ENCODE measurements around the gene DDX39B. TPM values are rescaled to one million over a fixed set of nuclear protein-coding genes. Genes with fewer than 3 reads are reported as not detected.
A peak's percentile ranks its signal among the peaks of the same experiment; 100 is the strongest.
"Not testable (repeated sequence)": the region's sequence is repeated elsewhere in the genome, so short reads cannot be mapped to it uniquely, and the experiment has no call there.

DDX39B gene
- total RNA-seq, 1 donor from 2014 or later = 294 TPM

DNA sequence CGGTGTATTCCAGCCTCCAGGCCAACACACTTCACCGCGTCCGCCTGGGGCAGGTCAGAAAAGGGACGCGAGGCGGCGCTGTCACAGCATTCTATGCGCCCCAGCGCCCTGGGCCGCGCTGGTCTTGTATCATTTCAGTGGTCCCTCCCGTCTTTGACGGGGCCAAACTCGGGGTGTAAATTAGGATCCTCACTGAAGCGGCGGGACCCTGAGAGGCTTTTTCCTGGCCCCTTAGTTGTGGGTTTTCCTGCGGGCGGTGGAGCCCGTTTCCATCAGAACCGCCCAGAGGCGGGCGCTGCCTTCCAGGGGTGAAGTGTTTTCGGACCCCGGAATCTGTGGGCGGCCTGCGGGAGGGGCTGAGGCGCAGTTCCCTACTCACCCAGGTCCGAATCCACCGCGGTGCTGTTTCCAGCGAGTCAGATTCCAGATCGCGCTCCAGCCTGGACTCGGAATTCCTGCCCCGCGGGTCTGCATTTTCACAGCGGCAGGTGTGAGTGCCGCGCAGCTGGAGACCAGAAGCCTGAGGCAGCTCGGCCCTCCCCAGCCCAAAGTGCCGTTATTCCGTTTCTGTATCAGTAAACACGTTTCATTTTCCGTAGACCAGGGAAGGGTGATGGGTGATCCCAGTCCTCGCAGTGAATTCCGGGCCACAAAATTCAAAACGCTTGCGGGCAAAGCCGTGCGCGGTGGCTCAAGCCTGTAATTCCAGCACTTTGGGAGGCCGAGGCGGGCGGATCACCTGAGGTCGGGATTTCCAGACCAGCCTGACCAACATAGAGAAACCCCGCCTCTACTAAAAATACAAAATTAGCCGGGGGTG is 47.7 kb downstream of the DDX39B start:
- Histone ChIP-seq H3K36me3 (ENCODE audit: insufficient read depth, low read length) (no peaks in the 10 kb centered on the region), H3K79me2 (ENCODE audit: insufficient read depth, low read length) (peaks cover 10% of the 10 kb centered on the region), H3K4me1 (ENCODE audit: insufficient read depth, low read length) (peaks cover 15% of the 10 kb centered on the region), H3K27ac (ENCODE audit: low read depth, low read length) (peak overlapping the region; percentile 83), H3K4me2 (ENCODE audit: low read length) (peak overlapping the region; percentile 95), H3K27me3 (ENCODE audit: insufficient read depth, low read length) (no peaks in the 10 kb centered on the region), H4K20me1 (ENCODE audit: insufficient read depth, low read length) (peaks cover 5% of the 10 kb centered on the region), H3K4me3 (ENCODE audit: insufficient read depth, low read depth, low read length) (peak overlapping the region; percentile 75), H3K9ac (ENCODE audit: low read length) (peak overlapping the region; percentile 82), H3K9me3 (ENCODE audit: insufficient read depth, low read depth, low read length) (no peaks in the 10 kb centered on the region), H2AFZ (ENCODE audit: low read depth, low read length) (peak overlapping the region; percentile 90)
- H3K4me1 Mint-ChIP-seq (ENCODE audit: low read depth, unreplicated experiment) = peaks cover 10% of the 10 kb centered on the region
- H3K27me3 Mint-ChIP-seq (ENCODE audit: low read depth, unreplicated experiment) = peaks cover 20% of the 10 kb centered on the region
- DNase-seq (ENCODE audit: low read depth) = peak; percentile 43
- H3K9me3 Mint-ChIP-seq (ENCODE audit: unreplicated experiment) = no peaks in the 10 kb centered on the region
- H3K4me3 Mint-ChIP-seq (ENCODE audit: unreplicated experiment) = peak overlapping the region; percentile 87
- no peak for TF ChIP-seq EZH2 (IDR thresholded peaks at IDR 0.05; ENCODE audit: insufficient read depth, low read length)
- TF ChIP-seq CTCF (IDR thresholded peaks at IDR 0.05; ENCODE audit: insufficient read depth, low read depth, low read length) = peak; percentile 75
- H3K27ac Mint-ChIP-seq (ENCODE audit: unreplicated experiment) = peak overlapping the region; percentile 69
- peaks cover 2% of the 10 kb centered on the region for H3K36me3 Mint-ChIP-seq (ENCODE audit: low read depth, unreplicated experiment)
- FAIRE-seq = no peak

DNA sequence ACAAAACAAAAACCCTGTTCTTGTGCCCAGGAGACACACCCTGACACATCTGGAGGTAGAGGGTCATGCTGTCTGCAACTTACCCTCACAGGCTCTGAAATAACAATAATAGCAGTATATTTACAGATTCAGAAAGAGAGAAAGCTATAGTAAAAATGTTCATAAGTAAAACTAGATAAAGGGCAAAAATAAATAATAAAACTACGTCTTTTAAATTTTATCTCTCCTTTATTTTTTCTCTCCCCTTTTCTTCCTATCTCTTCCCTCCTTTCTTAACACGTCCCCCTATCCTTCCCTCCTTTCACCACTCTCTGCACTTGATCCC is 48.3 kb downstream of the DDX39B start:
- peak overlapping the region; percentile 95 for H3K4me2 ChIP-seq (ENCODE audit: low read length)
- not testable (repeated sequence) for H4K20me1 ChIP-seq (ENCODE audit: insufficient read depth, low read length); H3K9me3 ChIP-seq (ENCODE audit: insufficient read depth, low read depth, low read length); FAIRE-seq; H3K79me2 ChIP-seq (ENCODE audit: insufficient read depth, low read length); H3K27ac ChIP-seq (ENCODE audit: low read depth, low read length); DNase-seq (ENCODE audit: low read depth); H3K4me1 ChIP-seq (ENCODE audit: insufficient read depth, low read length); H3K27me3 ChIP-seq (ENCODE audit: insufficient read depth, low read length); H3K27ac Mint-ChIP-seq (ENCODE audit: unreplicated experiment); H3K9me3 Mint-ChIP-seq (ENCODE audit: unreplicated experiment); H3K36me3 ChIP-seq (ENCODE audit: insufficient read depth, low read length); H3K36me3 Mint-ChIP-seq (ENCODE audit: low read depth, unreplicated experiment)
- peak overlapping the region; percentile 82 for H3K9ac ChIP-seq (ENCODE audit: low read length)
- Mint-ChIP-seq H3K27me3 (ENCODE audit: low read depth, unreplicated experiment) (peaks cover 14% of the 10 kb centered on the region), H3K4me1 (ENCODE audit: low read depth, unreplicated experiment) (peaks cover 10% of the 10 kb centered on the region), H3K4me3 (ENCODE audit: unreplicated experiment) (peak overlapping the region; percentile 87)
- peak overlapping the region; percentile 90 for H2AFZ ChIP-seq (ENCODE audit: low read depth, low read length)
- H3K4me3 ChIP-seq (ENCODE audit: insufficient read depth, low read depth, low read length) = peak overlapping the region; percentile 75

- H3K4me3 ChIP-seq (ENCODE audit: insufficient read depth, low read depth, low read length) = no peak overlapping the region
- no peak overlapping the region for H3K9ac ChIP-seq (ENCODE audit: low read length)
- H3K4me1 Mint-ChIP-seq (ENCODE audit: low read depth, unreplicated experiment) = peaks cover 4% of the 10 kb centered on the region
- no peaks in the 10 kb centered on the region for H3K36me3 ChIP-seq (ENCODE audit: insufficient read depth, low read length)
- DNase-seq (ENCODE audit: low read depth) (no peak), FAIRE-seq (no peak)
- no peak overlapping the region for H3K4me3 Mint-ChIP-seq (ENCODE audit: unreplicated experiment)
- H3K36me3 Mint-ChIP-seq (ENCODE audit: low read depth, unreplicated experiment) = no peaks in the 10 kb centered on the region
- H4K20me1 ChIP-seq (ENCODE audit: insufficient read depth, low read length) = no peaks in the 10 kb centered on the region
- H3K9me3 Mint-ChIP-seq (ENCODE audit: unreplicated experiment) = peaks cover 3% of the 10 kb centered on the region
- TF ChIP-seq CTCF (IDR thresholded peaks at IDR 0.05; ENCODE audit: insufficient read depth, low read depth, low read length) = no peak
- no peak for TF ChIP-seq EZH2 (IDR thresholded peaks at IDR 0.05; ENCODE audit: insufficient read depth, low read length)
- H3K9me3 ChIP-seq (ENCODE audit: insufficient read depth, low read depth, low read length) = no peaks in the 10 kb centered on the region
- H2AFZ ChIP-seq (ENCODE audit: low read depth, low read length) = no peak overlapping the region
- peaks cover 6% of the 10 kb centered on the region for H3K27me3 Mint-ChIP-seq (ENCODE audit: low read depth, unreplicated experiment)
- no peaks in the 10 kb centered on the region for H3K27me3 ChIP-seq (ENCODE audit: insufficient read depth, low read length)
- H3K27ac ChIP-seq (ENCODE audit: low read depth, low read length) = no peak overlapping the region
- H3K79me2 ChIP-seq (ENCODE audit: insufficient read depth, low read length) = no peaks in the 10 kb centered on the region
- no peak overlapping the region for H3K4me2 ChIP-seq (ENCODE audit: low read length)
- H3K4me1 ChIP-seq (ENCODE audit: insufficient read depth, low read length) = peaks cover 3% of the 10 kb centered on the region
- H3K27ac Mint-ChIP-seq (ENCODE audit: unreplicated experiment) = no peak overlapping the region
Measured at GRCh38 chr6:31490115-31490873, 51.5 kb downstream of the DDX39B start.

All from astrocyte (in vitro differentiated cells and primary cell).